SU-DHL-6 (cell line): Measurements from ENCODE around the gene MDFIC.

Source experiments
- CTCF ChIP-seq: fragments of 200-600 bp; sonication (generic); IDR thresholded peaks from one replicate; pipeline ENCODE4 v1.5.1; 2017; ENCODE audit warnings: antibody characterized with exemption, mild to moderate bottlenecking, low read length, moderate library complexity; ENCODE audit not compliant: insufficient read depth, poor library complexity, severe bottlenecking
- EZH2phosphoT487 ChIP-seq: fragments of 200-600 bp; sonication (generic), shearing (Covaris generic); conservative IDR thresholded peaks from 2 replicates; pipeline ENCODE4 v1.6.1; 2018; ENCODE audit warnings: mild to moderate bottlenecking, antibody characterized with exemption, low read length, moderate library complexity, mixed read lengths

DNA sequence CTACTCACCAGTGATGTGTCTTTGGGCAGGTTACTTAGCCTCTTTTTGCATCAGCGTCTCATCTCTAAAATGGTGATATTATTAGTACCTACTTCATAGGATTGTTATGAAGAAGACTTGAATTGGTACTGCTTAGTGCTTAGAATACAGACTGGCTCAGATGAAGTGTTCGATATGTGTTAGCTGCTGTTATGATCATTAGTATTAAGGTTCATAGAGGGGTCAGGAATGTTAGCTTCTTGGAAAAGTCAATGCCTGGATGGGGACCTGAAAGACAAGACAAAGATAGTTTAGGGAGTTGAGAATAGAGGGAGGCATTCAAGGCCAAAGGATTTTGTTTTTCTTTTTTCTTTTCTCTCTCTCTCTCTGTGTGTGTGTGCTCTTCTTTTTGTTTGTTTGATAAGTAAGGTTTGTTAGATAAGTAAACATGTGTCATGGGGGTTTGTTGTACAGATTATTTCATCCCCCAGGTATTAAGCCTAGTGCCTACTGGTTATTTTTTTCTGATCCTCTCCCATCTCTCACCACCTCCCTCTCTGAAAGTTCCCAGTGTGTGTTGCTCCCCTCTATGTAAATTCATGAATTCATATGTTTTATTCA, 63.3 kb downstream of the MDFIC start:
- TF ChIP-seq CTCF (no peak), EZH2phosphoT487 (no peak)
